SH-SY5Y (cell line): ENCODE measurements around the gene SMIM8.

Experiments
- GATA2 ChIP-seq: IDR thresholded peaks from 2 replicates; pipeline ENCODE4 v1.6.1; 2011; ENCODE audit warnings: mild to moderate bottlenecking, low read depth, low read length
- GATA3 ChIP-seq: IDR thresholded peaks from 2 replicates; pipeline ENCODE4 v1.6.1; 2011; ENCODE audit warnings: low read depth, mild to moderate bottlenecking, low read length, moderate library complexity

SMIM8 gene

GRCh38 chr6:87356181-87356580, 33.8 kb downstream of the SMIM8 start:
- TF ChIP-seq GATA3 (no peak), GATA2 (no peak)

GRCh38 chr6:87357479-87358196, 35.2 kb downstream of the SMIM8 start:
- TF ChIP-seq GATA2 (no peak), GATA3 (no peak)

DNA sequence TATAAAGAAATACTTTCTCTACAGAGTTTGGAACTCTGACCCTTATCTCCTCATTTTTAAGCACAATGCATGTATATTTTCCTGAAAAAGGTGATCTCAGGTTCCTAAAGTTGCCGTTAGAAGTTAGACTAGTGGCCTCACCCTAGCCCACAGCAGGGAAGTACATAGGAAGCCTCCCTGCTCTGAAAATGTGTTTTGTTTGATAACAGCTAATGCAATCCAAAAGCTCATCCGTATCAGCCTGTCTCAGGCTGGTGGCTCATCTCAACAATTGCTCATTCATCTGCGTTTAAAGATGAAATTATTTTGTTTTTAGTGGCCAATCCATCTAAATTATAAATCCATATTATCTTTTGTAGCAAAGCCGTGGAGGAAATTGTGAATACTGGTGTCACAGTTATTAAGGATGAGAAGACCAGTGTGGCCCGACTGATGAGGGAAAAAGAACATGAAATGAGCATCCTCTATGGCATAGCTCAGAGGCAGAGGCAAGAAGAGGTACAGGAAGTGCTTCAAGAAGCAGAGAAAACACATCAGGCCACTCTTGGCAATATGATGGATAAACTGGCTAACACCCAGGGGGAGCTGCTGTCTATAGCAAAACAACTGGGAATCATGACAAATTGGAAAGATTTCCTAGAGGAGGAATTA, 42.3 kb downstream of the SMIM8 start:
- TF ChIP-seq GATA3 (no peak), GATA2 (no peak)

DNA sequence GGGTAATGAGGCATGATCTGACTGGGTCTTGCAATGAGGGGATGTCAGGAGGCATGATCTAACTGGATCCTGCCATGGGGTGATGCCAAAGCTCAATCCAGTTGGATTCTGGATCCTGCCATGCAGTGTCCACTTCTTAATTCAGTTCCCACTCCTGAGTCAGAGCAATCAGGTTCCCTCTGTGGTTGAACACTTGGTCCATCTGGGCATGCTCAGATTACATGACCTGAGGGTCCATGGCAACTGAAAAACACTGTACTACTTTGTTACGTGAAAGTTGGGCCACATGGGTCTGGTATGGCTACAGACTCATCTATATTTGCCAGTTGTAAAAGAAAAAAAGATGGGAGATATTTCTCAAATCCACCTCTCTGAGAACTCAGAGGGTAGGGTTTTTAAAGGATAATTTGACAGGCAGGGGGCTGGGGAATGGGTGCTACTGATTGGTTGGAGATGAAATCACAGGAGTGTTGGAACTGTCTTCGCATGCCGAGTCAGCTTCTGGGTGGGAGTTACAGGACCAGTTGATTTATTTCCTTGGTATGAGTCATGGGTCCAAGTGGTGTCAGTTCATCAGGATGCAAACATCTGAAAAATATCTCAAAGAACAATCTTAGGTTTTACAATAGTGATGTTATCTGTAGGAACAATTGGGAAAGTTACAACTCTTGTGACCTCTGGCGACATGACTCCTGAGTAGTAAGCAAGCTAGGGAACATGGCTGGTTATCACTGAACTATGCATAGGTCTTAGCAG, 43.9 kb downstream of the SMIM8 start:
- TF ChIP-seq GATA2: no peak
- no peak for TF ChIP-seq GATA3

DNA sequence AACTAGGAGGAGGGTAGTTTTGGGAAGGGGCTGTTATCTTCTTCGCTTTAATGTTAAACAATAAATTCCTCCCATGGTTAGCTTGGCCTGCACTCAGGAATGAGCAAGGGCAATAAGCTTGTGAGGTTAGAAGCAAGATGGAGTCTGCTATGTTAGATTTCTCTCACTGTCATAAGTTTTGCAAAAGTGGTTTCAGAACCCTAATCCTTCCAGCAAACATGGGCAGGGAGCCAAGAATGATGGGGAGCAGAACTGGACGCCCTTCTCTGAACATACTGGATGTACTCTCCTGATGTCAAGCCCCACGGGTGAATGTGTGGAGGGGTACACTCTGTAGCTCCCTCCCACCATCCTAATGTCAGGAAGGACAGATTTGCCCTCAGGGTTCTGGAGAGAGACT, 44.5 kb downstream of the SMIM8 start:
- no peak for TF ChIP-seq GATA2
- TF ChIP-seq GATA3: no peak

DNA sequence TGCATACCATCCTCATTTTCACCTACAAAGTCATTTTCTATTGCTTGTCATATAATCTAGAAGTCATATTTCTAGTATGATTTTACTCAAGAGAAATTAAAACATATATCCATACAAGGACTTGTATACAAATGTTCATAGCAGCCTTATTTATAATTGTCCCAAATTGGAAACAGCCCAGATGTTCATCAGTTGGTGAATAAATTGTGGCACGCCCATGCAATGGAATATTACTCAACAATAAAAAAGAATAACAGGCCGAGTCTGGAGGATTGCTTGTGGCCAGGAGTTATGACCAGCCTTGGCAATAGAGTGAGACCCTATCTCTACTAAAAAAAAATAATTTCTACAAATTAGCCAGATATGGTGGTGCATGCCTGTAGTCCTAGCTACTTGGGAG, 51.0 kb downstream of the SMIM8 start:
- TF ChIP-seq GATA3: no peak
- no peak for TF ChIP-seq GATA2

GRCh38 chr6:87375315-87375714, 52.9 kb downstream of the SMIM8 start:
- no peak for TF ChIP-seq GATA2
- no peak for TF ChIP-seq GATA3

GRCh38 chr6:87376643-87377042, 54.3 kb downstream of the SMIM8 start:
- no peak for TF ChIP-seq GATA2
- TF ChIP-seq GATA3: no peak

DNA sequence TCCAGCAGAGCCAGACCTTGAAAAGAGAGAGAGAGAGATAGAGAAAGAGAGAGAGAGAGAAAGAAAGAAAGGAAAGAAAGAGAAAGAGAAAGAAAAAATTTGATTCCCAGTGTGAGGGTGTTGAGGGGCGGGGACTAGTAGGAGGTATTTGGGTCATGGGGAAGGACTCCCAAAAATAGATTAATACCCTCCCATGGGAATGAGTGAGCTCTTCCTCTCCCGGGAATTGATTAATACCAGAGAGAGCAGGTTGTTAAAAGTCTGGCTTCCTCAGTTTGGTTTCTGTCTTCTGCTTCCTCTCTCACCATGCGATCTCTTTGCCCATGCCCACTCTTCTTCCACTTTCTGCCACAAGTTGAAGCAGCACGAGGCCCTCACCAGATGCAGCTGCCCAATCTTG, 56.6 kb downstream of the SMIM8 start:
- TF ChIP-seq GATA3: no peak
- no peak for TF ChIP-seq GATA2

- TF ChIP-seq GATA3 (no peak), GATA2 (no peak)
Observed at GRCh38 chr6:87382861-87383260, 60.5 kb downstream of the SMIM8 start.

DNA sequence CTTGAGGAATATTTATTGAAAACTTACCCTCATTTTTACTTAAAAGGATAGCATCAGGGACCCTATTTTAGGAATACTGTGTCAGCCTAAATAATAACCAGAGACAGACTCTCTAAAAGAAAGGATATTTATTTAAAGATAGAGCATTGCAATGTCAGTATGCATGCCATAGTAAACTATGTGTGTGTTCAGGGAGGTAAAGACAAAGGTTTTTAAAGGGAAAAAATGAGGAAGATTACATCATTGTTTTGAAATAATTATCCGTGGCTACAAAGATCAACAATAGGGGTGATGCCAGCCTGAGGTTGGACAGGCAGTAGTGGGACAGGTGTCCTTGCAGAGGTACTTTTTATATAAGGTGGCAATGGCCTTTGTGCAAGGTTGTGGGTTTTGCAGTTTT, 61.6 kb downstream of the SMIM8 start:
- TF ChIP-seq GATA3: no peak
- no peak for TF ChIP-seq GATA2

DNA sequence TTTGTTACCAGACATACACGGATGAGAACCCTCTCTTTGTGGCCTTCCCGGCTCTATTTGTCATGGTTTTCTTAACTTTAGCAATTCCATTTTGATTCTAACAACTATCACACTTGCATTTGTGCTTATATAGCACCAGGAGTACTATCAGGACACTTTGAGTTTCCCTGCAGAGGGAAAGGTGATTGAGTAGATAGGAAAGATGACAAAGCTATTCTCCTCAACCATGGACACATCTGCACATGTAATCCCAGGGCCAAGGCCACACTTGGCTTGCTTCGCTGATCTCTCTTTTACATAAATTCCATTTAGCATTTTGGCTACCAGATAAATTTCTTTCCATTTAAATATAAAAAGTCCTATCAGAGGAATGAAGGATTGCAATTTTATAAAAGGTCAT, 62.1 kb downstream of the SMIM8 start:
- TF ChIP-seq GATA3 (no peak), GATA2 (no peak)

DNA sequence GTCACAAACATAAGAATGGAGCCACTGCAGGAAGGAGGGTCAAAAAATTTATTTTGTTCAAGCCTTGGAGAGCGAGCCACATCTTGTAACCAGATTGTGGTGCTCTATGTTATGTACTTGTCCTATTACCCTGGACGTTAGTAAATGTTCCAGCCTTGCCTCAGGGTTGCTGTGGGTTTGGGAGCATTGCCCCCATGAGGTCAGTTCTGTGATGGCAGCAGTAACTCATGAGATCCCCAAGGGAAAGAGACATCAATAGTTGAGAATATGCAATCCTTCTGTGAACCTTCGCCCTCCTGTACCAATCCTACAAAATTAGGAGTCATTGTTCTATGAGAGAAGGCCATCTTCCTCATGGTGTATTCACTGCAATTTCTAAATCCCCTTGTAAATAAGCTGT, 68.9 kb downstream of the SMIM8 start:
- TF ChIP-seq GATA2: no peak
- TF ChIP-seq GATA3: no peak
